Astrocyte (in vitro differentiated cells and primary cell): ENCODE data around the gene GADD45B. TPM values are rescaled to one million over a fixed set of nuclear protein-coding genes. Genes with fewer than 3 reads are reported as not detected.
A peak's percentile ranks its signal among the peaks of the same experiment; 100 is the strongest.
"Not testable (repeated sequence)": the region's sequence is repeated elsewhere in the genome, so short reads cannot be mapped to it uniquely, and the experiment has no call there.

ENCODE experiments used
- DNase-seq: peaks from one replicate; pipeline ENCODE4 v3.0.0-alpha.2; 2010; ENCODE audit warnings: low read depth
- FAIRE-seq: peaks from 2 replicates; lab custom pipeline; 2011; peaks lifted over from hg19 to GRCh38; lab: Jason Lieb, UNC
- H2AFZ ChIP-seq: 2 replicates; pipeline ENCODE4 v1.6.0; 2012; ENCODE audit warnings: low read depth, low read length, inconsistent platforms
- H3K27ac ChIP-seq: 2 replicates; pipeline ENCODE4 v1.5.1; 2011; ENCODE audit warnings: low read depth, low read length, inconsistent platforms
- H3K27me3 ChIP-seq: 2 replicates; pipeline ENCODE4 v1.6.0; 2011; ENCODE audit warnings: low read length, inconsistent platforms; ENCODE audit not compliant: insufficient read depth
- H3K36me3 ChIP-seq: 2 replicates; pipeline ENCODE4 v1.5.1; 2011; ENCODE audit warnings: low read length, inconsistent platforms; ENCODE audit not compliant: insufficient read depth
- H3K4me1 ChIP-seq: 2 replicates; pipeline ENCODE4 v1.5.1; 2011; ENCODE audit warnings: low read length, inconsistent platforms; ENCODE audit not compliant: insufficient read depth
- H3K4me2 ChIP-seq: 2 replicates; pipeline ENCODE4 v1.6.0; 2012; ENCODE audit warnings: low read length, inconsistent platforms
- H3K4me3 ChIP-seq: 2 replicates; pipeline ENCODE4 v1.5.1; 2011; ENCODE audit warnings: low read depth, mild to moderate bottlenecking, low read length, inconsistent platforms; ENCODE audit not compliant: insufficient read depth
- H3K79me2 ChIP-seq: 2 replicates; pipeline ENCODE4 v1.6.0; 2012; ENCODE audit warnings: mild to moderate bottlenecking, low read length, inconsistent platforms; ENCODE audit not compliant: insufficient read depth
- H3K9ac ChIP-seq: 2 replicates; pipeline ENCODE4 v1.6.0; 2012; ENCODE audit warnings: mild to moderate bottlenecking, low read length, inconsistent platforms
- H3K9me3 ChIP-seq: 2 replicates; pipeline ENCODE4 v1.5.1; 2012; ENCODE audit warnings: low read depth, mild to moderate bottlenecking, low read length, inconsistent platforms; ENCODE audit not compliant: insufficient read depth
- H4K20me1 ChIP-seq: 2 replicates; pipeline ENCODE4 v1.6.0; 2012; ENCODE audit warnings: low read length, inconsistent platforms; ENCODE audit not compliant: insufficient read depth
- H3K27ac Mint-ChIP-seq: one replicate; pipeline ENCODE4 v1.8.0; 2021; ENCODE audit warnings: mild to moderate bottlenecking, mixed read lengths; ENCODE audit not compliant: unreplicated experiment
- H3K27me3 Mint-ChIP-seq: one replicate; pipeline ENCODE4 v1.8.0; 2021; ENCODE audit warnings: low read depth, mixed read lengths; ENCODE audit not compliant: unreplicated experiment
- H3K36me3 Mint-ChIP-seq: one replicate; pipeline ENCODE4 v1.8.0; 2021; ENCODE audit warnings: low read depth, mixed read lengths; ENCODE audit not compliant: unreplicated experiment
- H3K4me1 Mint-ChIP-seq: one replicate; pipeline ENCODE4 v1.8.0; 2021; ENCODE audit warnings: low read depth, mixed read lengths; ENCODE audit not compliant: unreplicated experiment
- H3K4me3 Mint-ChIP-seq: one replicate; pipeline ENCODE4 v1.8.0; 2021; ENCODE audit warnings: mild to moderate bottlenecking, moderate library complexity, mixed read lengths; ENCODE audit not compliant: unreplicated experiment
- H3K9me3 Mint-ChIP-seq: one replicate; pipeline ENCODE4 v1.8.0; 2021; ENCODE audit warnings: mild to moderate bottlenecking, mixed read lengths; ENCODE audit not compliant: unreplicated experiment
- CTCF ChIP-seq: IDR thresholded peaks from 2 replicates; pipeline ENCODE4 v1.5.1; 2011; ENCODE audit warnings: low read depth, mild to moderate bottlenecking, inconsistent platforms, low read length, moderate library complexity; ENCODE audit not compliant: insufficient read depth
- EZH2 ChIP-seq: IDR thresholded peaks from 2 replicates; pipeline ENCODE4 v1.6.1; 2012; ENCODE audit warnings: mild to moderate bottlenecking, low read length, inconsistent platforms; ENCODE audit not compliant: insufficient read depth
- total RNA-seq: library from RNA; stranded (reverse); gene quantifications from 2 replicates; pipeline ENCODE4 v1.2.1, GENCODE V29; 2021

GADD45B gene
- total RNA-seq, 1 donor from 2014 or later = 161 TPM

- H3K27ac ChIP-seq = peak overlapping the region; percentile 11
These were observed 15.3 kb downstream of the GADD45B start for GRCh38 chr19:2491130-2491801.

GRCh38 chr19:2492870-2493269 is 16.9 kb downstream of the GADD45B start:
- FAIRE-seq = no peak
- no peak overlapping the region for H3K4me3 ChIP-seq
- Mint-ChIP-seq H3K27me3 (no peaks in the 10 kb centered on the region), H3K4me3 (no peak overlapping the region), H3K27ac (peak overlapping the region; percentile 97), H3K4me1 (peaks cover 14% of the 10 kb centered on the region), H3K9me3 (peaks cover 3% of the 10 kb centered on the region), H3K36me3 (no peaks in the 10 kb centered on the region)
- no peak for DNase-seq
- H3K27ac ChIP-seq = no peak overlapping the region
- peak overlapping the region; percentile 10 for H3K9ac ChIP-seq
- no peak overlapping the region for H3K4me2 ChIP-seq
- peaks cover 49% of the 10 kb centered on the region for H3K4me1 ChIP-seq
- TF ChIP-seq CTCF (no peak), EZH2 (no peak)
- H3K9me3 ChIP-seq = no peaks in the 10 kb centered on the region
- no peaks in the 10 kb centered on the region for H4K20me1 ChIP-seq
- H2AFZ ChIP-seq = no peak overlapping the region
- H3K79me2 ChIP-seq = no peaks in the 10 kb centered on the region
- no peaks in the 10 kb centered on the region for H3K36me3 ChIP-seq
- no peaks in the 10 kb centered on the region for H3K27me3 ChIP-seq

More at GRCh38 chr19:2491130-2491801, 15.3 kb downstream of the GADD45B start:
- H3K9me3 ChIP-seq = no peaks in the 10 kb centered on the region
- no peaks in the 10 kb centered on the region for H3K79me2 ChIP-seq
- H3K36me3 ChIP-seq = no peaks in the 10 kb centered on the region
- H4K20me1 ChIP-seq = no peaks in the 10 kb centered on the region
- H3K4me2 ChIP-seq = peak overlapping the region; percentile 17
- peaks cover 49% of the 10 kb centered on the region for H3K4me1 ChIP-seq
- no peaks in the 10 kb centered on the region for H3K36me3 Mint-ChIP-seq
- no peaks in the 10 kb centered on the region for H3K27me3 ChIP-seq
- TF ChIP-seq CTCF = no peak
- TF ChIP-seq EZH2 = no peak
- H3K9me3 Mint-ChIP-seq = peaks cover 3% of the 10 kb centered on the region
- peaks cover 14% of the 10 kb centered on the region for H3K4me1 Mint-ChIP-seq
- DNase-seq (peak; percentile 89), FAIRE-seq (peak; percentile 93)
- H2AFZ ChIP-seq = no peak overlapping the region
- H3K9ac ChIP-seq = peak overlapping the region; percentile 42
- peak overlapping the region; percentile 51 for H3K4me3 Mint-ChIP-seq
- H3K27ac Mint-ChIP-seq = peak overlapping the region; percentile 97
- no peak overlapping the region for H3K4me3 ChIP-seq
- H3K27me3 Mint-ChIP-seq = no peaks in the 10 kb centered on the region

DNA sequence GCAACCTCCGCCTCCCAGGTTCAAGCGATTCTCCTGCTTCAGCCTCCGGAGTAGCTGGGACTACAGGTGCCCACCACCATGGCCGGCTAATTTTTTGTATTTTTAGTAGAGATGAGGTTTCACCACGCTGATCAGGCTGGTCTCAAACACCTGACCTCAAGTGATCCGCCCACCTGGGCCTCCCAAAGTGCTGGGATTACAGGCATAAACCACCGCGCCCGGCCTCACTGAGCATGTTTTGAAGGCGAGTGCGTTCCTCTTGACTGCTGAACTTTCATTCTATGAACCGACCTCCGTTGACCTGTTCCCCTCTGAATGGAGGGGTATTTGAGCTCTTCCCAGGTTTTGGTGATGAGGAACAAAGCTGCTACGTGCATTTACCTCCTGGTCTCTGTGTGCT is 17.5 kb downstream of the GADD45B start:
- H3K27ac ChIP-seq = peak overlapping the region; percentile 67
- not testable (repeated sequence) for H2AFZ ChIP-seq, H4K20me1 ChIP-seq, H3K9me3 Mint-ChIP-seq, H3K4me3 ChIP-seq, H3K4me3 Mint-ChIP-seq, H3K79me2 ChIP-seq, DNase-seq, FAIRE-seq, H3K4me2 ChIP-seq, H3K27me3 Mint-ChIP-seq, H3K36me3 ChIP-seq, H3K36me3 Mint-ChIP-seq, H3K27me3 ChIP-seq, H3K9me3 ChIP-seq
- Mint-ChIP-seq H3K4me1 (peaks cover 14% of the 10 kb centered on the region), H3K27ac (peak overlapping the region; percentile 91)
- H3K4me1 ChIP-seq = peaks cover 48% of the 10 kb centered on the region
- H3K9ac ChIP-seq = peak overlapping the region; percentile 83
